Transverse colon (tissue), 4 donors: ENCODE results near the gene CISH.

Source experiments
- CTCF ChIP-seq, 5 experiments: fragments of 200-600 bp in 3 of 5; fragments of 450-650 bp in 2 of 5; sonication (generic) in 3 of 5; IDR thresholded peaks; 1 replicate in 2 of 5; 2 replicates in 3 of 5; pipeline ENCODE4 v1.5.1; 2016 to 2017; ENCODE audit warnings: antibody characterized with exemption in 5 of 5, inconsistent platforms in 3 of 5, mild to moderate bottlenecking in 2 of 5, moderate library complexity in 1 of 5
- EP300 ChIP-seq: sonication (generic); formaldehyde crosslinking; IDR thresholded peaks from one replicate; pipeline ENCODE4 v1.6.1; 2017; ENCODE audit warnings: antibody characterized with exemption, low read depth
- POLR2A ChIP-seq: fragments of 450-650 bp; IDR thresholded peaks from one replicate; pipeline ENCODE4 v1.6.1; 2016; ENCODE audit warnings: antibody characterized with exemption, mild to moderate bottlenecking, moderate library complexity
- POLR2AphosphoS5 ChIP-seq, 3 donors: sonication (generic); formaldehyde crosslinking; IDR thresholded peaks; one replicate each; pipeline ENCODE4 v1.6.1; 2016; ENCODE audit warnings: antibody characterized with exemption in 3 of 3

DNA sequence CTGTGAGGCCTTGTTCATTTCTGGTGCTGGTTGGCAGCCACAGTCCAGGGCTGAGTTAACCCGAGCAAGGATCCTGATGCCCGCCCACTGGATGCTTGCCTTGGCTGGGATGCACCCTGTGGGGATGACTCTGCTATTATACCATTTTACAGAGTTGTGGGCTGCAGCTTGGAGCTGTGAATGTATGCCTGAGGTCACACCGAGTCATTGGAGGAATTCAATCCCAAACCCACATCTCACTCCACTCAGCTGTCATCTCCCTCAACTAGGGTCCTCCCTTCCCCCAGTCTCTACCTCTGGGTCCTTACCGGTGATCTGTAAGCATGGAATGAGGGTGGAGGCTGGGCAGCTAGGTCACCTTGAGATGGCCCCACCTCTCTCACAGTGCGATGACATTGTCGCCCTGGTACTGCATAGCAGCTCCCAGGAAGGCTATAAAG, 27.5 kb upstream of the CISH start:
- TF ChIP-seq CTCF (IDR thresholded peaks at IDR 0.05) (no peak), POLR2A (no peak), POLR2AphosphoS5 (IDR thresholded peaks at IDR 0.05) (no peak), EP300 (no peak)
